Trophoblast cell (in vitro differentiated cells and primary cell): ENCODE results near the gene NAALAD2.

Experiments
- DNase-seq, 2 donors: peaks; one replicate each; pipeline ENCODE4 v3.0.0-alpha.2; 2016
- H2AFZ ChIP-seq: 2 replicates; pipeline ENCODE4 v1.6.1; 2013; ENCODE audit warnings: low read length, moderate library complexity, mild to moderate bottlenecking; ENCODE audit not compliant: insufficient read depth, poor library complexity
- H2AK5ac ChIP-seq: 2 replicates; pipeline ENCODE4 v1.6.1; 2013; ENCODE audit warnings: mild to moderate bottlenecking, low read length
- H2BK120ac ChIP-seq: 2 replicates; pipeline ENCODE4 v1.6.1; 2013; ENCODE audit warnings: low read length, mild to moderate bottlenecking, moderate library complexity; ENCODE audit not compliant: insufficient read depth, poor library complexity
- H2BK12ac ChIP-seq: 2 replicates; pipeline ENCODE4 v1.6.1; 2013; ENCODE audit warnings: mild to moderate bottlenecking, low read length, moderate library complexity
- H2BK5ac ChIP-seq: 2 replicates; pipeline ENCODE4 v1.6.1; 2013; ENCODE audit warnings: low read length, low read depth, moderate library complexity, mild to moderate bottlenecking; ENCODE audit not compliant: poor library complexity
- H3K14ac ChIP-seq: 2 replicates; pipeline ENCODE4 v1.6.1; 2013; ENCODE audit warnings: mild to moderate bottlenecking, low read length
- H3K18ac ChIP-seq: 2 replicates; pipeline ENCODE4 v1.6.1; 2013; ENCODE audit warnings: mild to moderate bottlenecking, low read length
- H3K23ac ChIP-seq: 2 replicates; pipeline ENCODE4 v1.6.1; 2013; ENCODE audit warnings: low read length
- H3K27ac ChIP-seq: 2 replicates; pipeline ENCODE4 v1.5.1; 2013; ENCODE audit warnings: low read depth, mild to moderate bottlenecking, inconsistent platforms, low read length, moderate library complexity
- H3K27me3 ChIP-seq: 2 replicates; pipeline ENCODE4 v1.6.1; 2013; ENCODE audit warnings: inconsistent platforms, mild to moderate bottlenecking, low read length, moderate library complexity; ENCODE audit not compliant: insufficient read depth
- H3K36me3 ChIP-seq, 2 experiments: 1 replicate in 1 of 2; 2 replicates in 1 of 2; pipeline ENCODE4 v1.6.1; 2013; ENCODE audit warnings: low read length in 2 of 2, mild to moderate bottlenecking in 2 of 2, moderate library complexity in 1 of 2; ENCODE audit not compliant: insufficient read depth in 2 of 2, control insufficient read depth in 1 of 2
- H3K4ac ChIP-seq: 2 replicates; pipeline ENCODE4 v1.6.1; 2013; ENCODE audit warnings: low read depth, mild to moderate bottlenecking, low read length, moderate library complexity
- H3K4me1 ChIP-seq, 2 experiments: 1 replicate in 1 of 2; 2 replicates in 1 of 2; pipeline ENCODE4 v1.6.1; 2013; ENCODE audit warnings: low read length in 2 of 2, mild to moderate bottlenecking in 2 of 2, moderate library complexity in 1 of 2; ENCODE audit not compliant: insufficient read depth in 2 of 2, control insufficient read depth in 1 of 2
- H3K4me2 ChIP-seq: 2 replicates; pipeline ENCODE4 v1.6.1; 2013; ENCODE audit warnings: inconsistent platforms, mild to moderate bottlenecking, low read length, moderate library complexity
- H3K4me3 ChIP-seq: 2 replicates; pipeline ENCODE4 v1.5.1; 2013; ENCODE audit warnings: mild to moderate bottlenecking, low read depth, low read length, inconsistent platforms
- H3K79me1 ChIP-seq: one replicate; pipeline ENCODE4 v1.6.1; 2013; ENCODE audit warnings: low read length
- H3K79me2 ChIP-seq: 2 replicates; pipeline ENCODE4 v1.6.1; 2013; ENCODE audit warnings: low read length, mild to moderate bottlenecking; ENCODE audit not compliant: control insufficient read depth, insufficient read depth, poor library complexity
- H3K9ac ChIP-seq: 2 replicates; pipeline ENCODE4 v1.6.1; 2013; ENCODE audit warnings: mild to moderate bottlenecking, low read length
- H3K9me3 ChIP-seq: 2 replicates; pipeline ENCODE4 v1.6.1; 2013; ENCODE audit warnings: low read depth, mild to moderate bottlenecking, control low read depth, inconsistent platforms, low read length; ENCODE audit not compliant: insufficient read depth
- H4K12ac ChIP-seq: 2 replicates; pipeline ENCODE4 v1.6.1; 2013; ENCODE audit warnings: low read depth, mild to moderate bottlenecking, low read length, moderate library complexity
- H4K8ac ChIP-seq: 2 replicates; pipeline ENCODE4 v1.6.1; 2013; ENCODE audit warnings: low read depth, mild to moderate bottlenecking, low read length, moderate library complexity
- H4K91ac ChIP-seq: one replicate; pipeline ENCODE4 v1.6.1; 2013; ENCODE audit warnings: low read depth, mild to moderate bottlenecking, low read length, moderate library complexity
- WGBS: extraction: QIAGEN DNeasy Blood & Tissue Kit; methylation state at CpG from one replicate; pipeline ENCODE4 v1.1.7; 2013; ENCODE audit warnings: missing lambda C conversion rate; ENCODE audit not compliant: insufficient read length, insufficient coverage; ENCODE audit errors: extremely low coverage; 5-methylcytosine and 5-hydroxymethylcytosine counted together

Gene NAALAD2

DNA sequence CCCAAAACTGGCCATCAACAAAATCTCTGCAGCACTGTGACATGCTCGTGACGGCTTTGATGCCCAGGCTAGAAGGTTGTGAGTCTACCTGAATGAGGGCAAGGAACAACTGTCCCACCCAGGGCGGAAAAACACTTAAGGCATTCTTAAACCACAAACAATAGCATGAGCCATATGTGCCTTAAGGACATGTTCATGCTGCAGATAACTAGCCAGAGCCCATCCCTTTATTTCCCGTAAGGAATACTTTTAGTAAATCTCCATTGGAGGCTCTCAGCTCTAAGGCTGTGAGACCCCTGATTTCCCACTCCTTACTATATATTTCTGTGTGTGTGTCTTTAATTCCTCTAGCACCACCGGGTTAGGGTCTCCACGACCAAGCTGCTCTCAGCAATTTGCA lies 85.0 kb downstream of the NAALAD2 start:
- Histone ChIP-seq H2BK12ac (no peak overlapping the region), H3K4ac (peak overlapping the region; percentile 88), H3K4me2 (no peak overlapping the region), H3K27ac (no peak overlapping the region), H3K4me3 (no peak overlapping the region), H4K8ac (no peak overlapping the region), H3K14ac (no peak overlapping the region), H3K9ac (no peak overlapping the region), H2BK120ac (no peak overlapping the region), H3K36me3 (peaks cover 0 to 2% of the 10 kb centered on the region in 2 experiments), H3K4me1 (peaks cover 2 to 3% of the 10 kb centered on the region in 2 experiments), H3K27me3 (no peaks in the 10 kb centered on the region), H3K23ac (no peak overlapping the region), H2BK5ac (no peak overlapping the region), H4K91ac (no peak overlapping the region), H3K18ac (no peak overlapping the region), H2AFZ (no peak overlapping the region), H3K79me1 (peaks cover 6% of the 10 kb centered on the region), H3K79me2 (peaks cover 15% of the 10 kb centered on the region), H3K9me3 (no peaks in the 10 kb centered on the region), H4K12ac (no peak overlapping the region), H2AK5ac (no peak overlapping the region)
- no peak for DNase-seq
- WGBS: no CpG with 5 or more reads among the region's 6 CpGs

DNA sequence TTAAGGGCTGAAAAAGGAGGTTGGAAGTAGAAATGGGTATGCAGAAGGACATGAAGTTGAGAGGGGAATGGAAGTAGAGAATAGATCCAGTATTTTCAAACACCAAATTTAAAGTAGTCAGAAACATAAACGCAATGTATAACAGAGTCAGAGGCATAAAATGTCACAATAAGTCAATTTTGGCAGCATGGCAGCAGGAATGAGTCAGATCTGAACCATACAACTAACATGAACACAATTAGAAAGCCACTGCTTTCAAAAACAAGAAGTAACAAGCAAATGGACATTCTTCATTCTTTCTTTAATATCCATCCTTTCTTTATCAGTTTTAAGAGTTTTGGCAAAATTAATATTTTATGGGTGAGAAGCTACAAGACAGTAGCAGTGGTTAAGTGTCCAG lies 85.9 kb downstream of the NAALAD2 start:
- H4K91ac ChIP-seq: no peak overlapping the region
- H3K9me3 ChIP-seq: no peaks in the 10 kb centered on the region
- H2BK12ac ChIP-seq: no peak overlapping the region
- peaks cover 2 to 3% of the 10 kb centered on the region in 2 experiments for H3K4me1 ChIP-seq
- no peak overlapping the region for H3K18ac ChIP-seq
- no peak overlapping the region for H3K27ac ChIP-seq
- no peak overlapping the region for H2BK5ac ChIP-seq
- no peak overlapping the region for H2AK5ac ChIP-seq
- H3K4me2 ChIP-seq: no peak overlapping the region
- no peak overlapping the region for H4K12ac ChIP-seq
- no peaks in the 10 kb centered on the region for H3K27me3 ChIP-seq
- WGBS: no CpG with 5 or more reads among the region's 1 CpG
- peak overlapping the region; percentile 43 for H3K4ac ChIP-seq
- DNase-seq: no peak
- peaks cover 6% of the 10 kb centered on the region for H3K79me1 ChIP-seq
- H3K9ac ChIP-seq: no peak overlapping the region
- H3K4me3 ChIP-seq: no peak overlapping the region
- peaks cover 15% of the 10 kb centered on the region for H3K79me2 ChIP-seq
- H2BK120ac ChIP-seq: no peak overlapping the region
- no peak overlapping the region for H3K23ac ChIP-seq
- no peak overlapping the region for H2AFZ ChIP-seq
- no peak overlapping the region for H4K8ac ChIP-seq
- H3K14ac ChIP-seq: no peak overlapping the region
- peaks cover 0 to 2% of the 10 kb centered on the region in 2 experiments for H3K36me3 ChIP-seq

DNA sequence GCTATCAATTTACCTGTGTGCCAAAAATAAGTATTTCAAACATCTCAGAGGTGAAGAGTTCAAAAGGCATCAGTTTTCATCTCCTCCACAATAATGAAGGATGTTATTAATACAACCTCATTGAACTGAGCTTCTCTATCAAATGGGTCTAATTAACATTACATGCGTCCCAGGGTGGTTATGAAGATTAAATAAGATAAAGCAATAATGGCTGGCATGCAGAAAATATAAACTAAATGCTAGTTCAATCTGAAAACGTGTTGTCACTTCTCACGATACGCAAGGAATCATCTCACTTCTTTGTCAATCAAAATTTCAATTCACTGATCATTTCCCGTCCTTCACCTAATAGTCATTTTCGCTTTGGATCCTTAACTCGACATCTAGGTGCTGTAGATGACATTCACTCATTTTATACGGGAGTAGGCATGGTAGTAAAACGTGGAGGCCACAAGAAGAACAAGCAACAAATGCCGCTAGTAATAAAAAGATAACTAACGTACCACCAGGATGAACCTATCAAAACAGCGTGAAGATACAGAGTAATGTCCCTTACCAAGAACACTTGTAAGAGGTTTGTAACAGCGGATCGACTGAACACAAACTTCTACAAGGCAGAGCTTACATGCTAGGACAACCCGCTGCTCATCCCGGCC lies 87.5 kb downstream of the NAALAD2 start:
- H3K18ac ChIP-seq: no peak overlapping the region
- peak overlapping the region; percentile 25 for H3K9ac ChIP-seq
- WGBS: no CpG with 5 or more reads among the region's 16 CpGs

DNA sequence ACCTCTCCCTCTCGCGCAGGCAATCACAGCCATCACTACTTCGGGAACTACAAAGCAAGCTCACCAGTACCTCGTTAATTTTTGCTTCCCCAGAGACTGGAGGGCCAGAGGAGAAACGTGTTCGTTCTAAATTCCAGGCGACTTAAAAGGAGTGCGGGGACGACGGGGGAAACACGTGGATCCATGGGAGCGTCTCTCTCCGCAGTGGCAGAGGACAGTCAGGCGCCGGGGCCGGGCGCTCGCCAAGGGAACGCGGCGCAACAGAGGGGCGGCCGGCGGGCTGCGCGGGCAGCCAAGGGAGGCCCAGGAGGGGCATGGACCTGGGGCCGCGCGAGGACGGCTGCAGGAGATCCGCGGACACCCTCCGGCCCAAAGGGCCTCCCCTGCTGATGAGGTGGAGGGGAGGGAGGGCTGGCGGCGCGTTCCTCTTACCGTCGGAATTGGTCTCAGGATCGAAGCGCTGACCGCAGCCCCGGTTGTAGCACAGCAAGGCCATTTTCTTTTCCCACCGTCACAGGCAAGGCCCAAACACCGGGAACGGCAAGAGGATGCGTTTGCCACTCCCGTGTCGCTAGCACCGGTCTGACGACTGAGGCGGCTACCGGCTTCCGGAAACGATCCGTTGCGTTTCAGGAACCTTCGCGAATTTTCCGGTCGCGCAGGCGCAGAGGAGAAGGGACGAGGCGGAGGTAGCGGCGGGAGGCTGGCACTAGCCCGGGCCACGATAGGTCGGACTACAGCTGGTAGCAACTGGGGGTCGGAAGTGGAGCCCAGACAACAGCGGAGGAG lies 88.2 kb downstream of the NAALAD2 start, which contains the start of gene CHORDC1:
CHORDC1 (minus strand) TSS at position 591 of the 789 bp plus-strand sequence; CDS start at position 496, 95 bp downstream.
- Histone ChIP-seq H4K8ac (peak within 1 kb of the TSS; percentile 86), H3K4me2 (peak within 1 kb of the TSS; percentile 63), H3K14ac (peak within 1 kb of the TSS; percentile 81), H2AFZ (peak within 1 kb of the TSS; percentile 40), H2BK5ac (no peak within 1 kb of the TSS), H3K79me1 (peaks cover 6% of the 10 kb centered on the region), H4K12ac (peak within 1 kb of the TSS; percentile 89), H2BK12ac (no peak within 1 kb of the TSS), H3K27me3 (no peaks in the 10 kb centered on the region), H3K4me3 (peak within 1 kb of the TSS; percentile 90), H3K9ac (peak within 1 kb of the TSS; percentile 55), H3K27ac (peak within 1 kb of the TSS; percentile 60), H3K23ac (no peak within 1 kb of the TSS), H4K91ac (peak within 1 kb of the TSS; percentile 96), H3K4me1 (peaks cover 2 to 3% of the 10 kb centered on the region in 2 experiments), H3K4ac (peak within 1 kb of the TSS; percentile 95), H2BK120ac (peak within 1 kb of the TSS; percentile 80), H3K79me2 (peaks cover 15% of the 10 kb centered on the region), H3K18ac (peak within 1 kb of the TSS; percentile 82), H3K9me3 (no peaks in the 10 kb centered on the region), H3K36me3 (peaks cover 0 to 2% of the 10 kb centered on the region in 2 experiments), H2AK5ac (peak within 1 kb of the TSS; percentile 83)
- peak; percentile 78 to 96 for DNase-seq
- no CpG with 5 or more reads among the region's 71 CpGs for WGBS

More for the DNA sequence above, 87.5 kb downstream of the NAALAD2 start:
- Histone ChIP-seq H3K23ac (no peak overlapping the region), H4K91ac (no peak overlapping the region), H3K4ac (peak overlapping the region; percentile 95), H3K27ac (no peak overlapping the region), H3K79me1 (peaks cover 6% of the 10 kb centered on the region), H2BK5ac (no peak overlapping the region), H3K14ac (peak overlapping the region; percentile 81), H4K8ac (no peak overlapping the region), H3K4me1 (peaks cover 2 to 3% of the 10 kb centered on the region in 2 experiments), H2BK120ac (no peak overlapping the region), H4K12ac (no peak overlapping the region), H3K4me3 (peak overlapping the region; percentile 90), H2AFZ (no peak overlapping the region), H3K4me2 (peak overlapping the region; percentile 63), H3K36me3 (peaks cover 0 to 2% of the 10 kb centered on the region in 2 experiments), H3K9me3 (no peaks in the 10 kb centered on the region), H3K79me2 (peaks cover 15% of the 10 kb centered on the region), H2BK12ac (no peak overlapping the region), H3K27me3 (no peaks in the 10 kb centered on the region), H2AK5ac (no peak overlapping the region)
- no peak for DNase-seq
